ENCODE measurements around the gene HIF1AN. TPM values are rescaled to one million over a fixed set of nuclear protein-coding genes. Genes with fewer than 3 reads are reported as not detected.

The HIF1AN gene
- total RNA-seq, 4 donors from 2014 or later: 9.1 to 15.4 (median 11.1) TPM

DNA sequence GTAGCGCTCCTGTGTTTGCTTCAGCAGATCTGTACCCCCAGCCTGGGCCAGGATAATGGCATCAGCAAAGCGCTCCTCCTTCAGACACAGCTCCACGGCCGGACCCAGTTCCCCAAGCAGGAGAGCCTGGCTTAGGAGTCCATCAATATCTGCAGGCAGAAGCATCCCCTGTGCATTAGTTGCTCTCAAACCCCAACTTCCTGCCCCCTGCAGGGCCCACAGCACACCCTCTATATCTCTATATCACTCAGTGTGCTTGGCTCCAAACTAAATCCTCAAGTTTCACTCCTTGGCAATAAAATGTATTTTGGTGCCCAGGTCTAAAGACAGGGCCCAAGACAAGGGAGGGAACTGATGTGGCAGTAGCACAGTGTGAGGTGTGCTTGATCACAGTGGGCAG, 37.7 kb upstream of the HIF1AN start:
- Histone ChIP-seq H3K4me1 (no peaks in the 10 kb centered on the region), H3K4me3 (replicated peaks in 1 of 3) (no peak overlapping the region), H3K9me3 (no peaks in the 10 kb centered on the region), H3K36me3 (peaks cover 0 to 11% of the 10 kb centered on the region in 2 donors), H3K27ac (no peak overlapping the region), H3K27me3 (no peaks in the 10 kb centered on the region)
- TF ChIP-seq POLR2A (IDR thresholded peaks at IDR 0.05): no peak
- TF ChIP-seq CTCF (IDR thresholded peaks at IDR 0.05): no peak
- intact Hi-C loops (cut with DNase I): no loop called here
- DNase-seq: no peak
- WGBS, 2 donors: 91 to 100% methylated on average over 4 of the region's 4 CpGs

GRCh38 chr10:100501423-100501822, 34.3 kb upstream of the HIF1AN start:
- no peaks in the 10 kb centered on the region for H3K4me1 ChIP-seq
- TF ChIP-seq CTCF (IDR thresholded peaks at IDR 0.05): no peak
- no peak for TF ChIP-seq POLR2A (IDR thresholded peaks at IDR 0.05)
- H3K27me3 ChIP-seq: no peaks in the 10 kb centered on the region
- no peak overlapping the region for H3K27ac ChIP-seq
- no peak overlapping the region for H3K4me3 ChIP-seq (replicated peaks in 1 of 3)
- H3K9me3 ChIP-seq: no peaks in the 10 kb centered on the region
- peaks cover 0 to 4% of the 10 kb centered on the region in 2 donors for H3K36me3 ChIP-seq
- no peak for DNase-seq
- intact Hi-C loops (cut with DNase I): no loop called here

GRCh38 chr10:100502926-100503494, 32.7 kb upstream of the HIF1AN start:
- WGBS, 2 donors: 86 to 94% methylated on average over 1 of the region's 1 CpG
- intact Hi-C loops (cut with DNase I): no loop called here
- Histone ChIP-seq H3K4me3 (replicated peaks in 1 of 3) (no peak overlapping the region), H3K27me3 (no peaks in the 10 kb centered on the region), H3K27ac (no peak overlapping the region), H3K36me3 (peaks cover 0 to 3% of the 10 kb centered on the region in 2 donors), H3K4me1 (no peaks in the 10 kb centered on the region), H3K9me3 (no peaks in the 10 kb centered on the region)
- no peak for DNase-seq
- TF ChIP-seq CTCF (IDR thresholded peaks at IDR 0.05): no peak
- no peak for TF ChIP-seq POLR2A (IDR thresholded peaks at IDR 0.05)

DNA sequence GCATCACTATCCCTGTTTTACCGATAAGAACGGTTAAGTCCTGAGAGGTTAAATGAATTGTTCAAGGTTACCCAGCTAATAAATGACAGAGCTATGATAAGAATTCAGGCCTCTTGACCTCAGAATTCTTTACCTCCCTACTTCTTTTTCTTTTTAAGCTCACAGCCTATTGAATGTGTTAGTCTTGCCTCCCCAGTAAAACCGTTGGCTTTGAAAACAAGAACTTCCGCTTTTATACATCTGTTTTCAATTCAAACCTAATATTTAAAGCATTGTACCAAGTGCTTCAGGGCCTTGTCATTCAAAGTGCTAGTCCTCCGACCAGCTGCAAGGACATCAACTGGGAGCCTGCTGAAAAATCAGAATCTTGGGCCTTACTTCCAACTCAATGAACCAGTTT, 31.6 kb upstream of the HIF1AN start:
- TF ChIP-seq CTCF (IDR thresholded peaks at IDR 0.05) (no peak), POLR2A (IDR thresholded peaks at IDR 0.05) (no peak)
- 68 to 74% methylated on average over 5 of the region's 5 CpGs for WGBS, 2 donors

GRCh38 chr10:100505164-100505563, 30.6 kb upstream of the HIF1AN start:
- H3K36me3 ChIP-seq: peaks cover 0 to 3% of the 10 kb centered on the region in 2 donors
- H3K27me3 ChIP-seq: no peaks in the 10 kb centered on the region

More for the DNA sequence above, 31.6 kb upstream of the HIF1AN start:
- Histone ChIP-seq H3K36me3 (peaks cover 0 to 3% of the 10 kb centered on the region in 2 donors), H3K27ac (no peak overlapping the region), H3K4me1 (no peaks in the 10 kb centered on the region), H3K4me3 (replicated peaks in 1 of 3) (no peak overlapping the region), H3K9me3 (no peaks in the 10 kb centered on the region), H3K27me3 (no peaks in the 10 kb centered on the region)
- no peak for DNase-seq
- intact Hi-C loops (cut with DNase I): no loop called here

More at GRCh38 chr10:100505164-100505563, 30.6 kb upstream of the HIF1AN start:
- Histone ChIP-seq H3K4me1 (no peaks in the 10 kb centered on the region), H3K27ac (no peak overlapping the region), H3K9me3 (no peaks in the 10 kb centered on the region), H3K4me3 (replicated peaks in 1 of 3) (no peak overlapping the region)
- 96 to 100% methylated on average over 2 of the region's 2 CpGs for WGBS, 2 donors
- intact Hi-C loops (cut with DNase I): no loop called here
- TF ChIP-seq CTCF (IDR thresholded peaks at IDR 0.05): no peak
- no peak for TF ChIP-seq POLR2A (IDR thresholded peaks at IDR 0.05)
- no peak for DNase-seq
